Breast epithelium (tissue), 4 donors: ENCODE measurements around the gene GCFC2. TPM values are rescaled to one million over a fixed set of nuclear protein-coding genes. Genes with fewer than 3 reads are reported as not detected.

Source experiments
- DNase-seq, 2 donors: peaks; one replicate each; pipeline ENCODE4 v3.0.0-alpha.2; 2019; ENCODE audit warnings: low spot score in 2 of 2
- H3K27ac ChIP-seq, 2 donors: fragments of 200-600 bp; sonication (generic) in 1 of 2; one replicate each; pipeline ENCODE4 v1.5.1; 2016 to 2019; ENCODE audit warnings: mild to moderate bottlenecking in 1 of 2
- H3K27me3 ChIP-seq, 2 donors: fragments of 200-600 bp; sonication (generic) in 1 of 2; one replicate each; pipeline versions ENCODE4 v1.5.1 to v1.6.0; 2017 to 2019; ENCODE audit warnings: control low read depth in 1 of 2, mild to moderate bottlenecking in 1 of 2
- H3K36me3 ChIP-seq: fragments of 200-600 bp; one replicate; pipeline ENCODE4 v1.5.1; 2019
- H3K4me1 ChIP-seq, 2 donors: fragments of 200-600 bp; sonication (generic); one replicate each; pipeline ENCODE4 v1.5.1; 2016 to 2019; ENCODE audit warnings: control low read depth in 1 of 2
- H3K4me3 ChIP-seq, 3 donors: fragments of 200-600 bp; sonication (generic); 1 replicate in 2 of 3; 2 replicates in 1 of 3; pipeline ENCODE4 v1.5.1; 2016 to 2019; ENCODE audit warnings: mild to moderate bottlenecking in 3 of 3, moderate library complexity in 2 of 3
- H3K9me3 ChIP-seq, 2 donors: fragments of 200-600 bp; sonication (generic) in 1 of 2; one replicate each; pipeline ENCODE4 v1.5.1; 2016 to 2019; ENCODE audit warnings: control low read depth in 1 of 2
- CTCF ChIP-seq, 3 donors: fragments of 450-650 bp; IDR thresholded peaks; one replicate each; pipeline ENCODE4 v1.5.1; 2016 to 2017; ENCODE audit warnings: antibody characterized with exemption in 3 of 3, mild to moderate bottlenecking in 3 of 3, moderate library complexity in 3 of 3
- POLR2A ChIP-seq: fragments of 450-650 bp; IDR thresholded peaks from one replicate; pipeline ENCODE4 v1.6.1; 2016; ENCODE audit warnings: antibody characterized with exemption, mild to moderate bottlenecking, moderate library complexity
- POLR2AphosphoS5 ChIP-seq, 3 donors: sonication (generic); formaldehyde crosslinking; IDR thresholded peaks; one replicate each; pipeline ENCODE4 v1.6.1; 2017; ENCODE audit warnings: antibody characterized with exemption in 3 of 3
- intact Hi-C: fragments of 100-400 bp; cut with DNase I; formaldehyde crosslinking; loops from one replicate; pipeline ENCODE4 v1.15.1; 2023; ENCODE audit warnings: low total_unique reads
- total RNA-seq, 3 donors: library from RNA; depleted of rRNA; stranded (reverse); fragments of >200 nt; gene quantifications; one replicate each; pipeline ENCODE4 v1.1.0, GENCODE V29; 2016

The GCFC2 gene
- 10 to 100 TPM; 26.7 to 36.1 (median 31.5) TPM for total RNA-seq

- peak within 1 kb of the TSS; percentile 71 to 80 (median 75) for H3K4me3 ChIP-seq
- no peaks in the 10 kb centered on the region for H3K36me3 ChIP-seq
- DNase-seq: peak; percentile 76 to 79
- H3K4me1 ChIP-seq: no peaks in the 10 kb centered on the region
- H3K27me3 ChIP-seq: no peaks in the 10 kb centered on the region
- TF ChIP-seq POLR2AphosphoS5 (IDR thresholded peaks at IDR 0.05) (peak; percentile 50 to 77 (median 56)), POLR2A (peak; percentile 32), CTCF (IDR thresholded peaks at IDR 0.05) (peak in 1 of 3 donors; percentile 43)
- intact Hi-C loops: no loop called here
- no peaks in the 10 kb centered on the region for H3K9me3 ChIP-seq
- H3K27ac ChIP-seq: peak within 1 kb of the TSS; percentile 90 to 93
Observed at GRCh38 chr2:75710577-75711253, at the start of gene GCFC2. Gene GCFC2 (minus strand): TSS chr2:75710915. CDS start chr2:75710855, 60 bp downstream.

- no peak for TF ChIP-seq POLR2AphosphoS5 (IDR thresholded peaks at IDR 0.05)
- no peak for TF ChIP-seq CTCF (IDR thresholded peaks at IDR 0.05)
- TF ChIP-seq POLR2A: no peak
- Histone ChIP-seq H3K9me3 (no peaks in the 10 kb centered on the region), H3K27ac (no peak overlapping the region), H3K4me1 (no peaks in the 10 kb centered on the region), H3K4me3 (no peak overlapping the region), H3K36me3 (no peaks in the 10 kb centered on the region), H3K27me3 (no peaks in the 10 kb centered on the region)
- DNase-seq: no peak
- intact Hi-C loops: no loop called here
Observed at GRCh38 chr2:75752828-75753227, 42.1 kb upstream of the GCFC2 start.

GRCh38 chr2:75751824-75752468 lies 41.2 kb upstream of the GCFC2 start:
- TF ChIP-seq POLR2AphosphoS5 (IDR thresholded peaks at IDR 0.05) (no peak), CTCF (IDR thresholded peaks at IDR 0.05) (no peak), POLR2A (no peak)
- no peak for DNase-seq
- no peaks in the 10 kb centered on the region for H3K9me3 ChIP-seq
- intact Hi-C loops: no loop called here
- no peak overlapping the region for H3K4me3 ChIP-seq
- H3K36me3 ChIP-seq: no peaks in the 10 kb centered on the region
- no peak overlapping the region for H3K27ac ChIP-seq
- no peaks in the 10 kb centered on the region for H3K27me3 ChIP-seq
- no peaks in the 10 kb centered on the region for H3K4me1 ChIP-seq

GRCh38 chr2:75751360-75751759 lies 40.6 kb upstream of the GCFC2 start:
- no peak for DNase-seq
- intact Hi-C loops: no loop called here
- Histone ChIP-seq H3K9me3 (no peaks in the 10 kb centered on the region), H3K27ac (no peak overlapping the region), H3K4me1 (no peaks in the 10 kb centered on the region), H3K4me3 (no peak overlapping the region), H3K36me3 (no peaks in the 10 kb centered on the region), H3K27me3 (no peaks in the 10 kb centered on the region)
- TF ChIP-seq CTCF (IDR thresholded peaks at IDR 0.05): no peak
- no peak for TF ChIP-seq POLR2AphosphoS5 (IDR thresholded peaks at IDR 0.05)
- TF ChIP-seq POLR2A: no peak

- intact Hi-C loops: no loop called here
- H3K4me1 ChIP-seq: no peaks in the 10 kb centered on the region
- H3K36me3 ChIP-seq: no peaks in the 10 kb centered on the region
- no peaks in the 10 kb centered on the region for H3K27me3 ChIP-seq
- no peak for DNase-seq
- peaks cover 0 to 1% of the 10 kb centered on the region in 2 donors for H3K9me3 ChIP-seq
- no peak overlapping the region for H3K4me3 ChIP-seq
- H3K27ac ChIP-seq: no peak overlapping the region
- no peak for TF ChIP-seq CTCF (IDR thresholded peaks at IDR 0.05)
- no peak for TF ChIP-seq POLR2A
- no peak for TF ChIP-seq POLR2AphosphoS5 (IDR thresholded peaks at IDR 0.05)
Observed at GRCh38 chr2:75737961-75738360, 27.2 kb upstream of the GCFC2 start.
